GM18511 (cell line): ENCODE results near the gene PTPRK.

Experiments used
- ATAC-seq: cut with Tn5 transposase; IDR thresholded peaks from one replicate; pipeline ENCODE4 v1.9.1; 2021; ENCODE audit warnings: mild to moderate bottlenecking, moderate library complexity; ENCODE audit not compliant: unreplicated experiment

The PTPRK gene

DNA sequence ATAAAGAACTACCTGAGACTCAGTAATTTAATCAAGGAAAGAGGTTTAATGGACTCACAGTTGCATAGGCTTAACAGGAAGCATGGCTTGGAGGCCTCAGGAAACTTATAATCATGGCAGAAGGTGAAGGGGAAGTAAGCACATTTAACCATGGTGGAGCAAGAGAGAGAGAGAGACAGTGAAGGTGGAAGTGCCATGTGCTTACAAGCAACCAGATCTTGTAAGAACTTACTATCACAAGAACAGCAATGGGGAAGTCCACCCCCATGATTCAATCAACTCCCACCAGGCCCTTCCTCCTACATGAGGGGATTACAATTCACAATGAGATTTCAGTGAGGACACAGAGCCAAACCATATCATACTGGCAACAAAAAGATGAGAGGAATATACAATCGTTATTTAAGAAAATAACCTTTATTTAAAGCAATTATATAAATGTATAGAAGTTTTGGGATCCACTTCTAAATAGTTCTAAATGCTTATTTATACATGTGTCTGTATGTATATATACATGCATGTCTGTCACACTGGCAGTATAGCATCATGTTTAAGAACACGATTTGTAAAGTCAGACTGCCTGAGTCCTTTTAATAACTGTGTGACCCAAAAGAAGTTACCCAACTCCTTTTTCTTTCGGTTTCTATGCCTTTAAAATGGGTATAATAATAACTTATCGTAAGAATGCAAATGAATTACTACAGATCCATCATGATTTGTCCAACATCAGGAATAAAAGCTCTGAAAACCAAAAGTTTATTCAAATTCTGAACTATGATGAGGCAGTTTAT, 363.9 kb downstream of the PTPRK start:
- no peak for ATAC-seq

DNA sequence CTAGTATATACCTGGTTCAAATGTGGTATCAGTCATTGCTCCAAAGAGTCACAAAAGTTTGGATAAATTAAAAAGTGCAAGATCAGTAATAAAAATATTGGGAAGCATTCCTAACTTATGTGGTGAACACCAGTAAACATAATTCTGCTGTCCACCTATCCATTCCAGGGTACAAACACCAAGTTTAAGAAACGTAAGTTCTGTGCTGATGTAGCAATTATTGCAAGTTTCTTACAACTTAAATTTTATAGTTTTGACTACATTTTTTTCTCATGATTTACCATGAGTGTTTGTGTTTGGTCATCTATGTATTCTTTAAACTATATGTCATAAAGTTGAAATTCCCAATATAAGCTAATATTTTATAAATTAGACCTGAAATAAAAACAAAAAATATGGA, 364.6 kb downstream of the PTPRK start:
- ATAC-seq = no peak

GRCh38 chr6:128152551-128152950, 367.8 kb downstream of the PTPRK start:
- no peak for ATAC-seq

DNA sequence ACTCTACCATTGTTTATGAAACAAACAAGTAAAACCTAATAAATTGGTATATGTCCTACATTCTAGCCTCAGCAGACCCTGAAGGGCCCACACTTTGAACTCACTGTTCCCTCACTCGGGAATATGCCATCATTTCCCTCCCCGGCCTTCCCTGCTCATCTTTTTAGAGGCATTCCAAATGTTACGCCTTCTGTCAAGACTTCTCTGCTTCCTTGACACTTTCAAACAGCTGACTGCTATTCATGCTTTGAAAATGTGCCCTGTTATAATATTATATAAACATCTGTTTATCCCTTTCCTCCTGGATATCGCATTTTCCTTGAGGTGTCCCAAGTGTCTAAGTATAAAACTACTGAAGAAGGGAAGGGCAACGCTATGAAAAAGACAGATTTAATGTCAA, 370.0 kb downstream of the PTPRK start:
- ATAC-seq = no peak

DNA sequence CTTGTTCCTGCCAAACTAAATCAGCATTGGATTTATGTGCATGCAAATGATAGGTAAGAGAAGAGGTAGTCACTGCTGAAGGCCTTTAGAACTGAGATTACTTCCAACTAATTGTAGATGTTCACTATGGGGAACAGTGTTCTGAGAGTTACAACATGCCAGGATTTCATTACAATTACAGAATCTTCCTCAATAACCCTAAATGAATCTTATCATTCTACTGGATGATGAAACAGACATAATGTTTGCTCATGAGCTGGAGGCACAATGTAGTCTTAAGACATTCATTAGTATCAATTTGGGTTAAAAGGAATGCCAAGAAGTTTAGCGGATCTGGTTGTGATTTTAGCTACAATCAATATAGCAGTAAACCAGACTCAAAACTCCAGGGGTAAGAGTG, 370.6 kb downstream of the PTPRK start:
- no peak for ATAC-seq

DNA sequence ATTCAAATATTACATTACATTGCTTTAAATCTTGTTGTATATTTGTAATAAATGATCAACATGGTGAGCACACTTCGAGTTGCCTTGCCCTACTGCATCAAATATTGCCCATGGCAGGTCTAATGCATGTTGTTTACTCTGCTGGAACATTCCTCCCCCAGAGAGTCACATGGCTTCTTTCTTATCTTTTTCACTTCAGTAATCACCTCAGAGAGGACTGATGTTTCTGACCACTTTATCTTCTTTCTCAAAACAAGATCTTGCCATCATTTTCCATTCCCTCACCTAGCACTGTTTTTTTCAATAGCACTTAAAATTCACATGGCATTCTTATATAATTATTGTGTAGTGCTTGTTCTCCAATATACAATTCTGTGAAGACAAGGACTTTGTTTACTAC, 376.1 kb downstream of the PTPRK start:
- no peak for ATAC-seq

DNA sequence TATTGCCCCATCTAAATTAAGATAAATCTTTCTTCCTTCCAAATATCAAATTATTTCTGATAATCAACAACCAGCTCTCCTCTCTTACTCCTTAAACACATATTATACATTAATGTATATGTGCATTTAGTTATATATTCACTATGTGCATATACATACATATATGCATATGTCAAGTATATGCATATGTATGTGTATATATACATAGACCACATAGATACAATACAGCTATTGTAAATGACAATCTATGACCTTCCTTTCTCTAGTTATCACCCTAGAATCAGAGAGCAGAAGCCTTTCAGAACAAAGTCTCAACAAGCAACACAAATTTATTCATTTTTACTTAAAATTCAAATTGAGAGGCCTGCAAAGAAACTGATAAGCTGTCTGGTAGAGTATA, 378.5 kb downstream of the PTPRK start:
- ATAC-seq = no peak

DNA sequence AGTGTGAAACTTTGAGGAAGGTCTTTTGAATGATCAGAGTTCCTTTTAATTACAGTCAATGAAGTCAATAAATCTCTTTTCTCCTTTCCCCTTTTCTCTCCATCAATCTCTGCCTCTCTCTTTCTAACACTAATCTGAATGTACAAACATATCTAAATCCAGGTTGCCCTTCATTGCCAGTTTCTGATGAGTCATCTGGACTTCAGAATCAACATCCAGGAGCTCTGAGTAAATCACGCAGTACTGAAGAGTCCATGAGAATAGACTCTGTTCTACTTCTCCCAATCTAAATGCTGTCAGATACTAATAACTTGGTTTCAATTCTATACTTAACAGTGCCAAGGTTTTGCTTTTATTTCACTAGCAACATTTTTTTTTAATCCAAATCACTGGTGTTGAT, 380.9 kb downstream of the PTPRK start:
- no peak for ATAC-seq

DNA sequence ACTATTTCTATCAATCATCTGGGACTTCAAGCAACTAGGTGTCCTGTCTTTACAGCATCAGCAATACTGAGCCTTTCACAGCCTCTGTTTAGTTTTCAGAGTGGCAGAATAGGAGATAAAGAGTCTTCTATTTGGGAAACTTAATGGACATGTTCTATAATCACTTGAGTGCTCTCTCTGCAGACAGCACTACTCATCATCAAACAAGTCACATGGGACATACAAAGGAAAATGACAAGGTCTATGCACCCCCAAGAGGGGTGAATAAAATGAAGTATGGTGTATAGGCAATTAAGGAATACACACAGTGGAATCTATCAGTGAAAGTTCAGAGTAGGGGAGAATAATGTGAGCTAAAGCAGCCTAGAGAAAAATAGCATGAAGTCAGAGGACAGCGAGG, 381.7 kb downstream of the PTPRK start:
- no peak for ATAC-seq

DNA sequence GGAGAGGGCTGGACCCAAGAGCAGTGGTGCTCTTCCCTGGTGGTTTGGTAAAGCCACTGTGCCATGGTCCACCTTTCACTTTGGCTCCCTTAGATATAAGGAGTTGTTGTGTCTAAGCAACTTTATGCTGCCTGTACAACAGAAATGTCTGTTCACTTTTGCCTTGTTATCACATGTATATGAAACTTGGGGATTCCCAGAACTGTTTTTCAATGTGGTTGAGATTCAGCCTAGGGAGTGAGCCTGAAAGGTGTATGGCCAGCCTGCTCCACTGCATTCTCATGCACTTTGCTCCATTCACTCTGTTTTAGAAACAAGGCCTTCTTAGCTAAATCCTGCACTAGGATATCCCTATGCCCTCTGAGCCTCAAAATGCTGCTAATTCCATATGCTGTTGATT, 385.1 kb downstream of the PTPRK start:
- peak; percentile 67 for ATAC-seq

DNA sequence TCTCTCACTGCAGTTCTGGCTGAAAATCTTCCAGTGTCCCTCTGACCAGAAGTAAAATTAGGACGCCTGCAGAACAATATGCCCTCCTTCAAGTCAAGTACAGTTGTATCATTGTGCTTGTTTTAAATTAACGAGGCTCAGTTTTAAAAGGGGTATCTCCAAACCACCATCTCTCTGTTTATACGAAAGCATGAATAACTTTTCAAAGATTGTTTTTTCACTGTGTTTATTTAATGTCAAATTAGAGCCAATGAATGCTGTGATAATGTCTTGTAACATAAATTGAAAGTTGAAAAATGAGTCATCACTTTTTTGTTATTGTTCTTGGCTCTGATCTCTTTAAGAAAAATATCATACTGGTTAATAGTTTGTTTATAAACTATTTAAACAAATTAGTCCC, 388.8 kb downstream of the PTPRK start:
- ATAC-seq = no peak

- ATAC-seq = no peak
Observed at GRCh38 chr6:128131036-128131435, 389.4 kb downstream of the PTPRK start.

- ATAC-seq = no peak
Observed at GRCh38 chr6:128129679-128130078, 390.7 kb downstream of the PTPRK start.

DNA sequence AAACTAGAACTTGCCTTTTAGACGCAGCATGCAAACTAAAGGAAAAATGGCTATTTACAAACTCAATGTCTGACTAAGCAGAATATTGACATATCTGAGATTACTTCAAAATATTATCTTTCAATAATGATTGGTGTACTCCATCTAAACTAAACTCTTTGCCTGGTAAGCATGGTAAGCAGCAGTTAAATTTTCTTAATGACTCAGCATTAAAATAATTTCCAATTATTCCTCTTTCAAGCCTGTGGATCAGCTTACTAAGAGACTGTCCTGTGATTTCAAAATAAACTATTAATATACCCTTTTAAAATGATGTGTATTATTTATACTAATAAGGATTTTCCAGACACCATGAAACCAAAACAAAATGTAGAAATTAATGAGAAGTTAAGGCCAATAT, 392.7 kb downstream of the PTPRK start:
- no peak for ATAC-seq

DNA sequence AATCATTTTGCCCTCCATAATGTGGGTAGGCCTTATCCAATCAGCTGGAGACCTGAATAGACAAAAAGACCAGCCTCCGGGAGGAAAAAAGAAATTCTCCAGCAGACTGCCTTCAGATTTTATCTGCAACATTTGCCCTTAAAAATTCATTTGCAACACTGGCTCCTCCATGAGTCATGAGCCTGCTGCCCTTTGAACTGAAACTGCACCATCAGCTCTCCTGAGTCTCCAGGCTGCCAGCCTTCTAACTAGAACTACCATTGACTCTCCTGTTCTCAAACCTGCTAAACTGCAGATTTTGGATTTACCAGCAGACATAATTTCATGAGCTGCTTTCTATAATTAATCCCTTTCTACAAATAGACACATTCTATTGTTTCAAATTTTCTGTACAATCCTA, 395.7 kb downstream of the PTPRK start:
- ATAC-seq = no peak

GRCh38 chr6:128121610-128122009, 398.8 kb downstream of the PTPRK start:
- ATAC-seq = no peak

- no peak for ATAC-seq
Observed at GRCh38 chr6:128121190-128121589, 399.2 kb downstream of the PTPRK start.

GRCh38 chr6:128118401-128118800, 402.0 kb downstream of the PTPRK start:
- no peak for ATAC-seq

DNA sequence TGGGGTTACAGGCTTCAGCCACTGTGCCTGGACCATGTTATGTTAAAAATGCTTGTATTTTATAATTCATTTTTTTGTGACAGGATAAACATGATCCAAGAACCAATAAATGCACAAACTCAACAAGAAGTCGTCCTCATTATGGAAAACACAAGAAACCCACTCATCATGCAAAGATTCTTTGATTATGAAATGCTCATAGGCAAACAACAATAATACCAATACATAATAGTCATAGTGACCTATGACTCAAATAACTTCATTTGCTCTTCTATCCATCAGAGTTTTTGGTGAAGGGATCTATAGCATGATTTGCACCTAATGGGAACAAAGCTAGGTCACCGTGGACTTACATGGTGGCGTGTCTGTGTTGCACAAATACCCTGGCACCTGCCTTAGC, 402.5 kb downstream of the PTPRK start:
- no peak for ATAC-seq

GRCh38 chr6:128114164-128114563, 406.2 kb downstream of the PTPRK start:
- ATAC-seq = no peak

GRCh38 chr6:128112494-128112893, 407.9 kb downstream of the PTPRK start:
- ATAC-seq = peak; percentile 83

GRCh38 chr6:128111096-128111495, 409.3 kb downstream of the PTPRK start:
- no peak for ATAC-seq

- no peak for ATAC-seq
Observed at GRCh38 chr6:128107682-128108081, 412.7 kb downstream of the PTPRK start.
